Effector memory CD8-positive, alpha-beta T cell (primary cell): ENCODE measurements around the gene COL25A1.

Source experiments
- ATAC-seq: fragments of 150-1000 bp; cut with Tn5 transposase; replicated peaks from 2 replicates; pipeline ENCODE4 v1.10.0; 2021; ENCODE audit warnings: mild to moderate bottlenecking, moderate library complexity
- DNase-seq, 3 experiments: peaks; one replicate each; pipeline ENCODE4 v3.0.0; 2021
- H3K27ac Mint-ChIP-seq, 2 donors: one replicate each; pipeline ENCODE4 v1.8.0; 2022; ENCODE audit warnings: mild to moderate bottlenecking in 2 of 2, mixed read lengths in 2 of 2, moderate library complexity in 2 of 2
- H3K27me3 Mint-ChIP-seq, 2 donors: one replicate each; pipeline ENCODE4 v1.8.0; 2022; ENCODE audit warnings: mixed read lengths in 2 of 2
- H3K36me3 Mint-ChIP-seq: one replicate; pipeline ENCODE4 v1.8.0; 2022; ENCODE audit warnings: mild to moderate bottlenecking, moderate library complexity, mixed read lengths; ENCODE audit not compliant: insufficient read depth
- H3K4me1 Mint-ChIP-seq, 2 donors: one replicate each; pipeline ENCODE4 v1.8.0; 2022; ENCODE audit warnings: low read depth in 2 of 2, mixed read lengths in 2 of 2
- H3K4me3 Mint-ChIP-seq, 2 donors: one replicate each; pipeline ENCODE4 v1.8.0; 2022; ENCODE audit warnings: mild to moderate bottlenecking in 2 of 2, mixed read lengths in 2 of 2, moderate library complexity in 2 of 2
- H3K9me3 Mint-ChIP-seq, 2 donors: one replicate each; pipeline ENCODE4 v1.8.0; 2022; ENCODE audit warnings: mixed read lengths in 2 of 2

Gene COL25A1

DNA sequence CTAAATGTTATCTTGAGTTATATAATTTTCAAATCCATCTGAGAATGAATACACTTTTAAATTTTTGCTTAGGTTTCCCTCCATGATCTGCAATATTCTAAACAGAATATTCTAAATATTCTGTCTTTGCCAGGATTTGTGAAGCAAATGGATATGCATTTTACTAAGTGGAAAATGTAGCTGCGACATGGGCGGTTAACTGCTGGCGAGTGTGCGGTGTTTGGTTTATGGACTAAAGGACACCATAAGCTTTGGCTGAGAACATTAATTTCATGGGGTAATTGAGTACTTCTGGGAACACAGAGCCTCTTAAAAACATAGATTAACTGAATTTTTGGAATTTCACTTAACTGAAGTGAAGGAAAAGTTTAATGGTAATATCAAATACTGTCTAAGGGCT is 385.8 kb downstream of the COL25A1 start:
- no peak for ATAC-seq
- Mint-ChIP-seq H3K27me3 (peaks cover 0 to 9% of the 10 kb centered on the region in 2 donors), H3K36me3 (no peaks in the 10 kb centered on the region), H3K27ac (no peak overlapping the region), H3K4me3 (no peak overlapping the region), H3K9me3 (no peaks in the 10 kb centered on the region), H3K4me1 (no peaks in the 10 kb centered on the region)
- DNase-seq: no peak

DNA sequence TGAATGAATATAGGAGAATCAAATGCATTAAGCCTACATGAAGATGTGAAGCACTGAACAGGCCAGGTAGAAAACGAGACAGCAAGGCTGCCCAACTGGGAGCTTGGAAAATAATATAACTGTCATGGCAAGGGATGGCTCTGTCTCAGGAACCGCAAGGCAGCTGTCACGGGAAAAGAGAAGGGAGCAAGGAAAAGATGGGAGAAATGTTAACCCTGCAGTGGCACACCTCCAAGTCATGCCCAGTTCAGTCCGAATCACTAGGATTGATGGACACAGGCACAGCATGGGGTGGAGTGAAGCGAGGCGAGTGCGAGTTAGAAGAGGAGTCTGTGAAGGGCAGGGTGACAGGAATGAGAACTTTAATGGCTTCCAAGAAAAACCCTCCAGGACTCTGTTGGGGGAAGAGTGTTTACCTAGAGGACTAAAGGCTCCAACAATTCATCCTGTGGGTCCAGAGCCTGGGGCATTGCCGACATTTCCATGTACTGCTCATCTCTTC is 395.5 kb downstream of the COL25A1 start:
- Mint-ChIP-seq H3K4me1 (no peaks in the 10 kb centered on the region), H3K36me3 (no peaks in the 10 kb centered on the region), H3K27ac (no peak overlapping the region), H3K4me3 (no peak overlapping the region), H3K27me3 (peaks cover 0 to 6% of the 10 kb centered on the region in 2 donors), H3K9me3 (no peaks in the 10 kb centered on the region)
- DNase-seq (no peak), ATAC-seq (no peak)

DNA sequence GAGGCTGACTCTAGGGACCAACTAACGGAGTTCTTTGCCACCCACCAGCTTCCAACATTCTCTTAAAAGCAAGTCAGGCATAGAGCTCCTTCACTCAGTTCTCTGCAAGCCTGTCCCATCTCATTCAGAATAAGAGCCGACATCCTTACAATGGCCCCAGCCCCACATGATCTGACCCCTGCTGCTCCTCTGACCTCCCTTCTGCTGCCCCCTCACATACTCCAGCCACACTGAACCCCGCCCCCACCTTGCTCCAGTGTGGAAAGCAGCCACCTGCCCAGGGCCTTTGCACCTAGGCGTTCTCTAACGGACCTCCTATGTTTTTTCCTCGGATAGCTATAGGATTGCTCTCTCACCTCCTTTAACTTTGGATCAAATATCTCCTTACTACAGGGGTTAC is 396.5 kb downstream of the COL25A1 start:
- Mint-ChIP-seq H3K4me1 (no peaks in the 10 kb centered on the region), H3K9me3 (no peaks in the 10 kb centered on the region), H3K4me3 (no peak overlapping the region), H3K27ac (no peak overlapping the region), H3K27me3 (peaks cover 0 to 6% of the 10 kb centered on the region in 2 donors), H3K36me3 (no peaks in the 10 kb centered on the region)
- DNase-seq: no peak
- no peak for ATAC-seq

DNA sequence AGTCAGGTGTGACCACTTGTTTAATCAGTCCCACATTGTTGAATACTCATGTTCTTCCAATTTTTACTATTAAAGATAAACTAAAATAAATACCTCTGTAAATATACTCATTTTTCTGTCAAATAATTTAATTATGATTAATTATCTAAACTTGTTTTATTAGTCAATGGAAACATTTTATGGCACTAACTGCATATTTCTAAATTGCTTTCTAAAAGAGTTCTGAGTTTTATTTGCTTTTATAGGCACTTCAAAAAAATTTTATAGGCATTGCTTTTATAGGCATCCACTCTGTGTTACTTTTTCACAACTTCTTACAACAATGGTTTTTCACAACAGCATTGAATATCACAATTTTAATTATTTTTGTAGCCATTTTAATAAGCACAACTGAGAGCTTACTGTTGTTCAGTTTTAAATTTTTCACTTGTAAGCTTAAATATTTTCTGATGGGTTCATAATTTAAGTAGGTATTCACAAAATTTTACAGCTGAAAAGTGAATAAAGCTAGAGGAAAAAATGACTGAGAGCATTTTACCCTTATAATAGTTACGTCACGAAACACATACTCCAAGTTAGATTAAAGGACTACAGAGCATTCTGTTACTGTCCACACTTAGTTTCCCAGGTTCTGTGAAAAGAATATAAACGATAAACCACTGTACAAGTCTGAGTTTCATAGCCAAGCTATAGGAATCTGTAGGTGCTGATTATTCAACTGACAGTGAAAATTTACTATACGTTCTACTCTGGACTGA is 398.8 kb downstream of the COL25A1 start:
- DNase-seq: no peak
- Mint-ChIP-seq H3K27ac (no peak overlapping the region), H3K4me1 (no peaks in the 10 kb centered on the region), H3K27me3 (no peaks in the 10 kb centered on the region), H3K4me3 (no peak overlapping the region), H3K36me3 (no peaks in the 10 kb centered on the region), H3K9me3 (no peaks in the 10 kb centered on the region)
- ATAC-seq: no peak

- no peaks in the 10 kb centered on the region for H3K9me3 Mint-ChIP-seq
- H3K27ac Mint-ChIP-seq: no peak overlapping the region
- no peak for ATAC-seq
These were observed 399.7 kb downstream of the COL25A1 start for GRCh38 chr4:108902769-108903168.

GRCh38 chr4:108901291-108901690 is 401.2 kb downstream of the COL25A1 start:
- H3K27me3 Mint-ChIP-seq: no peaks in the 10 kb centered on the region
- no peak for ATAC-seq
- H3K4me1 Mint-ChIP-seq: no peaks in the 10 kb centered on the region
- no peaks in the 10 kb centered on the region for H3K9me3 Mint-ChIP-seq
- no peak for DNase-seq
- no peak overlapping the region for H3K27ac Mint-ChIP-seq
- no peaks in the 10 kb centered on the region for H3K36me3 Mint-ChIP-seq
- no peak overlapping the region for H3K4me3 Mint-ChIP-seq

More at GRCh38 chr4:108902769-108903168, 399.7 kb downstream of the COL25A1 start:
- no peak overlapping the region for H3K4me3 Mint-ChIP-seq
- no peaks in the 10 kb centered on the region for H3K36me3 Mint-ChIP-seq
- DNase-seq: no peak
- no peaks in the 10 kb centered on the region for H3K27me3 Mint-ChIP-seq
- no peaks in the 10 kb centered on the region for H3K4me1 Mint-ChIP-seq

- H3K27me3 Mint-ChIP-seq: no peaks in the 10 kb centered on the region
- no peak overlapping the region for H3K27ac Mint-ChIP-seq
- DNase-seq (no peak), ATAC-seq (no peak)
- H3K36me3 Mint-ChIP-seq: no peaks in the 10 kb centered on the region
- no peak overlapping the region for H3K4me3 Mint-ChIP-seq
- no peaks in the 10 kb centered on the region for H3K9me3 Mint-ChIP-seq
- H3K4me1 Mint-ChIP-seq: no peaks in the 10 kb centered on the region
These were observed 402.4 kb downstream of the COL25A1 start for GRCh38 chr4:108900018-108900580.

- Mint-ChIP-seq H3K4me1 (no peaks in the 10 kb centered on the region), H3K36me3 (no peaks in the 10 kb centered on the region), H3K27me3 (peaks cover 13 to 18% of the 10 kb centered on the region in 2 donors), H3K4me3 (no peak overlapping the region), H3K9me3 (peaks cover 0 to 2% of the 10 kb centered on the region in 2 donors), H3K27ac (no peak overlapping the region)
- no peak for ATAC-seq
- no peak for DNase-seq
These were observed 409.0 kb downstream of the COL25A1 start for GRCh38 chr4:108893468-108893867.

GRCh38 chr4:108891896-108892590 is 410.4 kb downstream of the COL25A1 start:
- Mint-ChIP-seq H3K27me3 (peaks cover 13 to 18% of the 10 kb centered on the region in 2 donors), H3K4me1 (no peaks in the 10 kb centered on the region), H3K4me3 (no peak overlapping the region), H3K36me3 (no peaks in the 10 kb centered on the region), H3K9me3 (peaks cover 0 to 2% of the 10 kb centered on the region in 2 donors), H3K27ac (no peak overlapping the region)
- DNase-seq (no peak), ATAC-seq (no peak)

GRCh38 chr4:108890484-108890881 is 412.0 kb downstream of the COL25A1 start:
- peaks cover 13 to 18% of the 10 kb centered on the region in 2 donors for H3K27me3 Mint-ChIP-seq
- H3K9me3 Mint-ChIP-seq: peaks cover 0 to 2% of the 10 kb centered on the region in 2 donors
- no peaks in the 10 kb centered on the region for H3K4me1 Mint-ChIP-seq
- no peak for DNase-seq
- H3K27ac Mint-ChIP-seq: no peak overlapping the region
- H3K4me3 Mint-ChIP-seq: no peak overlapping the region
- no peaks in the 10 kb centered on the region for H3K36me3 Mint-ChIP-seq
- ATAC-seq: no peak

- no peak for ATAC-seq
- peaks cover 13 to 18% of the 10 kb centered on the region in 2 donors for H3K27me3 Mint-ChIP-seq
- H3K9me3 Mint-ChIP-seq: peaks cover 0 to 2% of the 10 kb centered on the region in 2 donors
- H3K4me1 Mint-ChIP-seq: no peaks in the 10 kb centered on the region
- no peak for DNase-seq
- no peak overlapping the region for H3K27ac Mint-ChIP-seq
- no peaks in the 10 kb centered on the region for H3K36me3 Mint-ChIP-seq
- no peak overlapping the region for H3K4me3 Mint-ChIP-seq
These were observed 412.6 kb downstream of the COL25A1 start for GRCh38 chr4:108889696-108890483.

DNA sequence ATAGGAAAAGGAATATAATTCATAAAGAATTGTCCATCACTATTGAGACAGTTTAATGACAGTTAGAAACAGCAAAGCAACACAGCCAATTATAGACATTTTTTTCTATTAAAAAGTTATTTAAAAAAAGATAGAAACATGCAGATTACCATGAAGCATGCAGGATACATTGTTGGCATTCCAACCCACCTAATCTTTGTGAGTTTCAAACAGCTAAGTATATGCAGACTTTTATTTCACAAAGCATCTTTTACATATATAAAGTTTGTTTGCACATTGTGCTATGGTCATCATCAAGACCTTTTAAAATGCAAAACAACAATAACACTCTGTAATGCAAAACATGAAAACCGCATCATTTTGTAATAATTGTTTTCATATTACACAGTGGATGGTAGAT is 413.7 kb downstream of the COL25A1 start:
- Mint-ChIP-seq H3K27ac (no peak overlapping the region), H3K4me3 (no peak overlapping the region), H3K27me3 (peaks cover 13 to 18% of the 10 kb centered on the region in 2 donors), H3K4me1 (no peaks in the 10 kb centered on the region), H3K36me3 (no peaks in the 10 kb centered on the region), H3K9me3 (peaks cover 0 to 2% of the 10 kb centered on the region in 2 donors)
- DNase-seq: no peak
- no peak for ATAC-seq

DNA sequence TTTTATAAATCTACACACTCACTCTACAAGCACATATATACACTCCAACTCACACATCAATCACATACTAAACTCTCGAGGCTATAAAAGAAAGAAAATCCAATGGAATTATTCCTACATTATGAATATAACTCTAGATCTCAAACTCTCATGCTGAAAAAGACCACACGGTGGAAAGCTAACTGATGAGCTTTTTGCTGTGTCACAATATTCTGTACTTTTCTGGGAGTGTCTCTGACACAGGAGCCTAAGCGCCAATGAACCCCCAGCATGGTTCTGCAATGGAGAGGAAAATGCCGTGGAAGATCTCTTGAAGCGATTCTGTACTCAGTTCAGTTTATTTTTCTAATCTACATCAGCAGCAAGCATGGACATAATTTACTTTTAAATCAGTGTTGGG is 415.4 kb downstream of the COL25A1 start:
- H3K27me3 Mint-ChIP-seq: peaks cover under 1 to 18% of the 10 kb centered on the region in 2 donors
- DNase-seq: no peak
- no peak overlapping the region for H3K4me3 Mint-ChIP-seq
- no peak for ATAC-seq
- H3K36me3 Mint-ChIP-seq: no peaks in the 10 kb centered on the region
- no peaks in the 10 kb centered on the region for H3K9me3 Mint-ChIP-seq
- no peak overlapping the region for H3K27ac Mint-ChIP-seq
- no peaks in the 10 kb centered on the region for H3K4me1 Mint-ChIP-seq
